GM19372 (cell line): Measurements from ENCODE around the gene BORA.
"Not testable (repeated sequence)": the region's sequence is repeated elsewhere in the genome, so short reads cannot be mapped to it uniquely, and the experiment has no call there.

Experiments used
- ATAC-seq: cut with Tn5 transposase; IDR thresholded peaks from one replicate; pipeline ENCODE4 v1.9.1; 2021; ENCODE audit warnings: mild to moderate bottlenecking, low read depth, moderate library complexity; ENCODE audit not compliant: unreplicated experiment

Gene BORA

GRCh38 chr13:72760189-72760588, 32.5 kb downstream of the BORA start:
- no peak for ATAC-seq

DNA sequence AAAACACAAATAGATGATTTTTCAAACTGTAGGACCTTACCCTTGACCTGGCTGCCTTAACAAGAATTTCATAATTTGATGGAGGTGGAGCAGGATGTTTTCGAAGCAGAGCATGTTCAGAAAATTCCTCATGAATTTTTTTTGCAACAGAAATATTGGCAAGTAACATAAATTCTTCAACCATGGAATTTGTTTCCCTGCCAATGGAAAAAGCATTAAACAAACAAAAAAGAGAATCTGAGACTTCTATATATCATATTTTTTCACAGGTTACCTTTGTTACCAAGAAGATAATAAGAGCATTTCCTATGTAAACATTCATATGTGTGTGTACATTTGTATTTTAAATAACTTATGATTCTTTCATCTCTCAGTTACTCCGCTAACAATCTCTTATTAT, 35.7 kb downstream of the BORA start:
- no peak for ATAC-seq

- ATAC-seq, result no peak
Measured at GRCh38 chr13:72774019-72774418, 46.3 kb downstream of the BORA start.

DNA sequence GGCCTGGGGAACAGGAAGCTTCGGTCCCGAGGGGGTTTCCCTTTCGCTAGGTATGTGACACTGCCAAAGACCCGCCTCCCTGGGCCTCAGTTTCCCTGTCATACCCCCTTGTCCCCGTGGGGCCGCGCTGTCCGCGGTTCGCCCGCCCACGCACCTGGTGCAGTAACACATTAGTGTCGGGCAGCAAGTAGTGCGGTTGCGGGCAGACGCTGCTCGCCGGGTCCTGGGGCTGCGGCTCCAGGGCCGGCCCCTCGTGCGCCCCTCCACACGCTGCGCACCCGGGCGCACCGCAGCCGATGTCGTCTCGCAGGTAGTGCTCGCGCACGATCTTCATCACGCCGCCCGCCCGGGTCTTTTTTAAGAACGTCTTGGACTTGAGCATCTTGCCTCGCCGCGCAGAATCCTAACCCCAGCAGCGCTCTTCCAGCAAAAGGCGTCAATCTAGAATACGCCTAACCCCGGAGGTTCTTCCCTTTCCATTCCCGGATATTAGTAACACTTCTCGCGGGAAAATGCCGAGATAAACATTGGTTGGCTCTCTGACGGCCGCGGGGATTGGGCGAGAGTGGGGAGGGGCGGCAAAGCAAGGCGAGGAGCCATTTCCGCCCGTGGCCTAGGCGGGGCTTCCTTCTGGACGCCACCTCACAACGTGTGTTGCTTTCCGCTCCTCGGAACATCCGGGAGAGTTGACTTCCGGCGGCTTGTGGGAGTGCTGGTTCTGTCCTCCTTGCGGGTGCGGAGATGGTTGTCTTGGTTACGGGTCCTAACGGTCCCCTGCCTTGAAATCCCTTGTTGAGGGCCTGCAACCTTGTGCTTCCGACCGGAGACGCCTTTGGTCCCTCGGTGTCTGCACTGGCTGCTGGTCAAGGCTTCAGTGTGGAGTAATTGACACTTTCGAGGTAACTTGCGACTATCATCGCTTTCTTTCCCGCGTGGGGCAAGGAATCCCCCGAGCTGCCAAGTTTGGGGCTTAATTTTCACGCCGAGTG, 54.0 kb downstream of the BORA start, which contains the start of the genes DIS3 and PIBF1:
DIS3 (minus strand) TSS at position 450 of the 989 bp plus-strand sequence; CDS start at position 382, 68 bp downstream.
PIBF1 (plus strand) TSS at position 683 of the 989 bp plus-strand sequence. CDS start 1,337 bp downstream, outside the sequence.
- peak; percentile 95 for ATAC-seq

- ATAC-seq, result no peak
Measured at GRCh38 chr13:72782717-72783116, 55.0 kb downstream of the BORA start.

DNA sequence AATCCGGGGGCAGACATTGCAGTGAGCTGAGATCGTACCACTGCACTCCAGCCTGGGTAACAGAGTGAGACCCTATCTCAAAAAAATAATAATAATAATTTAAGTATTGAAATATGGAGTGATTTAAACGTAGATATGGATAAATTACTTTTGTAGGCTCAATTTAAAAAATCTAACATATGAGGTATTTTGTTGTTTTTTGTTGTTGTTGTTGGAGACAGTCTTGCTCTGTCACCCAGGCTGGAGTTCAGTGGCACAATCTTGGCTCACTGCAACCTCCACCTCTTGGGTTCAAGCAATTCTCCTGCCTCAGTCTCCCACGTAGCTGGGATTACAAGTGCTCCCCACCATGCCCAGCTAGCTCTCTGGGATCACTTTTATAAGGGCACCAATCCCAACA, 57.0 kb downstream of the BORA start:
- not testable (repeated sequence) for ATAC-seq

GRCh38 chr13:72788831-72789230, 61.1 kb downstream of the BORA start:
- ATAC-seq, result no peak

- no peak for ATAC-seq
Measured at GRCh38 chr13:72792640-72793039, 64.9 kb downstream of the BORA start.

DNA sequence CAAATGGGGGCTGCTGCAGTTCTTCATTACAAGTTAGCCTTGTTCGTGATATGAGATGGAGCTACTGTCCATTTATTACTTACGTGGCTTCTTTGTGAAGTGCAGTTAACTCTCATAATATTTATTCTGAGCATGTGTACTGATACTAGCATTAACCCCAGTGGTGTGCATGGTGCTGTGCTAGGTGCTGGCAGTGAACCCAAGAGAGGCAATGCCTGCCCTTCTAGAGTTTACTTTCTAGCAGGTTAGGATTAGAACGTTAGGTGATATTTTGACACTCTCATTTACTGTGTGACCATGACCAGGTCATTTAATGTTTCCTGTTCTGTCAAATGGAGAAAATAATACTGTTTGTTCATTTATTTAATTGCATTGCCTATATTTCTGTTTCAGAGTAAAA, 71.1 kb downstream of the BORA start:
- ATAC-seq, result no peak

GRCh38 chr13:72804301-72804700, 76.6 kb downstream of the BORA start:
- ATAC-seq, result no peak
